CD4-positive, alpha-beta memory T cell (primary cell): ENCODE data around the gene LZTR1. TPM values are rescaled to one million over a fixed set of nuclear protein-coding genes. Genes with fewer than 3 reads are reported as not detected.
"Not testable (repeated sequence)": the region's sequence is repeated elsewhere in the genome, so short reads cannot be mapped to it uniquely, and the experiment has no call there.

Source experiments
- CTCF ChIA-PET: fragments of 350-600 bp; sonication (Branson Sonifier 250); formaldehyde crosslinking; loops from one replicate; lab custom pipeline; 2021; ENCODE audit warnings: inconsistent platforms; ENCODE audit not compliant: partially characterized antibody; lab: Charles Lee
- POLR2A ChIA-PET: fragments of 350-600 bp; sonication (Branson Sonifier 250); formaldehyde crosslinking; loops from one replicate; lab custom pipeline; 2021; ENCODE audit not compliant: partially characterized antibody; lab: Charles Lee
- DNase-seq, 5 donors: peaks; one replicate each; pipeline versions ENCODE4 v3.0.0 to v3.0.0-alpha.2; 2020 to 2022; ENCODE audit warnings: mixed read lengths in 1 of 5
- H3K27ac ChIP-seq: one replicate; pipeline ENCODE4 v1.7.0; 2013; ENCODE audit warnings: low read depth, low read length
- H3K27me3 ChIP-seq: 2 replicates; pipeline ENCODE4 v1.7.0; 2013; ENCODE audit warnings: mild to moderate bottlenecking, low read length, moderate library complexity; ENCODE audit not compliant: insufficient read depth
- H3K36me3 ChIP-seq: 2 replicates; pipeline ENCODE4 v1.7.0; 2013; ENCODE audit warnings: mild to moderate bottlenecking, low read length, moderate library complexity; ENCODE audit not compliant: insufficient read depth
- H3K4me1 ChIP-seq: 2 replicates; pipeline ENCODE4 v1.7.0; 2013; ENCODE audit warnings: mild to moderate bottlenecking, low read length, moderate library complexity; ENCODE audit not compliant: insufficient read depth
- H3K4me3 ChIP-seq, 2 donors: one replicate each; pipeline ENCODE4 v1.7.0; 2013; ENCODE audit warnings: low read length in 2 of 2, mild to moderate bottlenecking in 1 of 2
- H3K9me3 ChIP-seq, 2 donors: one replicate each; pipeline ENCODE4 v1.7.0; 2013; ENCODE audit warnings: low read length in 2 of 2, control low read depth in 1 of 2; ENCODE audit not compliant: control insufficient read depth in 1 of 2
- H3K27ac Mint-ChIP-seq, 7 donors: one replicate each; pipeline ENCODE4 v1.8.0; 2020 to 2021; ENCODE audit warnings: mixed read lengths in 7 of 7, mild to moderate bottlenecking in 6 of 7, inconsistent platforms in 3 of 7, moderate library complexity in 3 of 7
- H3K27me3 Mint-ChIP-seq, 2 donors: one replicate each; pipeline ENCODE4 v1.8.0; 2020 to 2021; ENCODE audit warnings: mixed read lengths in 2 of 2
- H3K36me3 Mint-ChIP-seq, 2 donors: one replicate each; pipeline ENCODE4 v1.8.0; 2020 to 2021; ENCODE audit warnings: mixed read lengths in 2 of 2, inconsistent platforms in 1 of 2, mild to moderate bottlenecking in 1 of 2
- H3K4me1 Mint-ChIP-seq, 4 donors: one replicate each; pipeline ENCODE4 v1.8.0; 2020 to 2021; ENCODE audit warnings: mixed read lengths in 4 of 4, mild to moderate bottlenecking in 1 of 4
- H3K4me3 Mint-ChIP-seq, 8 donors: one replicate each; pipeline ENCODE4 v1.8.0; 2020 to 2021; ENCODE audit warnings: mixed read lengths in 8 of 8, mild to moderate bottlenecking in 7 of 8, moderate library complexity in 6 of 8, inconsistent platforms in 3 of 8
- H3K9me3 Mint-ChIP-seq, 8 donors: one replicate each; pipeline ENCODE4 v1.8.0; 2020 to 2021; ENCODE audit warnings: mixed read lengths in 8 of 8, mild to moderate bottlenecking in 5 of 8, inconsistent platforms in 3 of 8, moderate library complexity in 1 of 8
- intact Hi-C: fragments of 100-400 bp; cut with micrococcal nuclease; formaldehyde crosslinking; loops from one replicate; pipeline ENCODE4 v1.15.1; 2023
- polyA plus RNA-seq, 2 donors: library from polyadenylated mRNA; unstranded; fragments of 300-500 nt; fragmentation: Illumina TruSeq; gene quantifications; one replicate each; pipeline ENCODE4 v1.2.3, GENCODE V29; 2021
- total RNA-seq, 2 experiments: library from RNA; stranded (reverse); gene quantifications; one replicate each; pipeline ENCODE4 v1.2.3, GENCODE V29; 2021

Gene LZTR1
- total and polyA plus RNA-seq, 4 experiments from 2014 or later, result 5.5 to 114 (median 64.8) TPM

DNA sequence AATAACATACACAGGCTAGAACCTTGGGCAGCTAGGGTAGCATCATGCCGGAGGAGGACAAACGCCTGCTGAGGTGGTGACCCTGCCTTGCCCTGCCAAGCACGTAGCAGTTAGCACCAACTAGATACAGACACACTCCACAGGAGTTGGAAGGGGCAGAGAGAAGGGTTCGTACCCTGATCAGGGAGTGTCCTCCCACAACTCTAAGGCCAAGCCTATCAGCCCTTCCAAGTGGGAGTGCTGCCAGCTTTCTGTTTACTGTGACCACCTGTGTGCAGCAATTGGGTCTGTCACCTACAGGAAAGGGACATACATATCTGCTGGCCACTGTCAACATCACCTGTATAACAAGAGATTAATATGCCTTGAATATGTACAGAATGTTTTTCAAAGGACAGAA, 21.7 kb downstream of the LZTR1 start:
- ChIA-PET CTCF (interaction anchor here (1.2 kb wide), 1 partner anchor 87 kb away, joined by 3 read pairs; the partner anchor contains the start of gene CRKL), POLR2A (interaction anchor here (0.7 to 5.1 kb wide), 3 partner anchors 10 to 496 kb away, joined by 3 to 48 read pairs (median 45); partner anchors contain the start of genes LZTR1, MED15 and P2RX6)
- H3K27ac Mint-ChIP-seq, result peak overlapping the region; percentile 60 to 100 (median 98)
- no peak overlapping the region for H3K4me3 ChIP-seq
- peaks cover 17% of the 10 kb centered on the region for H3K36me3 ChIP-seq
- no peaks in the 10 kb centered on the region for H3K27me3 ChIP-seq
- H3K4me1 ChIP-seq, result peaks cover 34% of the 10 kb centered on the region
- H3K27me3 Mint-ChIP-seq, result no peaks in the 10 kb centered on the region
- H3K4me1 Mint-ChIP-seq, result peaks cover 15 to 43% (median 25%) of the 10 kb centered on the region in 4 donors
- H3K9me3 ChIP-seq, result no peaks in the 10 kb centered on the region
- H3K9me3 Mint-ChIP-seq, result peaks cover 0 to 3% (median 0%) of the 10 kb centered on the region in 8 donors
- H3K36me3 Mint-ChIP-seq, result peaks cover 0 to 19% of the 10 kb centered on the region in 2 donors
- peak overlapping the region; percentile 10 for H3K27ac ChIP-seq
- no peak for DNase-seq
- intact Hi-C loops, result loop anchor here (5.0 kb wide), 1 partner anchor 624 kb away; no protein-coding TSS in a partner anchor
- peak overlapping the region in 2 of 8 donors; percentile 96 to 98 for H3K4me3 Mint-ChIP-seq

GRCh38 chr22:21009208-21009607, 27.1 kb downstream of the LZTR1 start:
- H3K9me3 ChIP-seq, H3K36me3 ChIP-seq, intact Hi-C loops, H3K27me3 ChIP-seq, H3K36me3 Mint-ChIP-seq, H3K4me1 ChIP-seq, H3K4me3 Mint-ChIP-seq, H3K4me3 ChIP-seq, H3K27ac ChIP-seq, DNase-seq, POLR2A ChIA-PET, H3K27me3 Mint-ChIP-seq, CTCF ChIA-PET, H3K9me3 Mint-ChIP-seq: not testable (repeated sequence)
- Mint-ChIP-seq H3K27ac (peak overlapping the region in 1 of 7 donors; percentile 47), H3K4me1 (peaks cover 7 to 13% (median 10%) of the 10 kb centered on the region in 4 donors)

DNA sequence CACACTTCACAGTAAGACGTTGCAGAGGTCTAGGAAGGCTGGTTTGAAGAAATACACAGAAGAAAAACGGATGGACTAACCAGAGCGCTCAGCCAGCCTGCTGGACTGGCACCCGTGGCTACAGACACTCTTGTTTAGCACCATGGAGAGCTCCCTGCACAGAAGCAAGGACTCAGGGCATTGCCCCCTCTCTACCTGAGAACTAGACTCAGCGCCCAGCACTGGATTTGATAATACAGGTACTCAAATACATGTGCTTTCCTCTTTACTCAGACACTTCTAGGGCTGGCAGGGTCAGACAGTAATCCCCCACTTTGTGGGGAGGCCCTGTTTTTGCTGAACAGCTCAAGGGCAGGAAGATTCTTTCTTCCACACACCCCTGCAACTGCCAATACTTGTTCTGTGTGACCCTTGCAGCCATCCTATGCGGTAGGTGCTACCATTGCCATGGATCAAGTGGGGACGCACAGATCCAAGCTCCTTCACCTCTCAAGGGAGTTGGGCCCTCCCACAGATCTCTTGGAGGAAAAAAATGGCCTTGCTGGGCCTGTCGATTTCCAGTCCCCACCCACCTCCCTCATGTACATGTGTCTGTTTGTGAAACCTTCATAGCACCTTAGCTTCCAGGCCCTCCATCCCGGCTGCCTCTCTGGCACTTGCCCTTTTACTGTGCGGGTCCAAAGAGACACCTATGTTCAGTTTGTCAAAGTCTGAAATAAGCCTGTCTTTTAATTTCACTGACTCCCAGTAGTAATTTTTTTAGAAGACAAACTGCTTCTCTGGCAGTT, 27.7 kb downstream of the LZTR1 start:
- ChIA-PET CTCF (no interaction called here), POLR2A (interaction anchor here (0.7 kb wide), 1 partner anchor 27 kb away, joined by 3 read pairs; the partner anchor contains the start of gene LZTR1)
- Mint-ChIP-seq H3K9me3 (no peaks in the 10 kb centered on the region), H3K27me3 (no peaks in the 10 kb centered on the region), H3K4me1 (peaks cover 12 to 19% (median 16%) of the 10 kb centered on the region in 4 donors), H3K27ac (peak overlapping the region in 2 of 7 donors; percentile 48 to 73), H3K36me3 (no peaks in the 10 kb centered on the region), H3K4me3 (no peak overlapping the region)
- H3K4me1 ChIP-seq, result peaks cover 12% of the 10 kb centered on the region
- H3K27ac ChIP-seq, result no peak overlapping the region
- no peaks in the 10 kb centered on the region for H3K27me3 ChIP-seq
- no peaks in the 10 kb centered on the region for H3K9me3 ChIP-seq
- H3K4me3 ChIP-seq, result no peak overlapping the region
- peak in 3 of 5 donors; percentile 31 to 38 (median 36) for DNase-seq
- intact Hi-C loops, result no loop called here
- H3K36me3 ChIP-seq, result no peaks in the 10 kb centered on the region

- Mint-ChIP-seq H3K27me3 (no peaks in the 10 kb centered on the region), H3K4me3 (no peak overlapping the region), H3K36me3 (no peaks in the 10 kb centered on the region), H3K9me3 (no peaks in the 10 kb centered on the region), H3K4me1 (peaks cover 17 to 26% (median 21%) of the 10 kb centered on the region in 4 donors), H3K27ac (peak overlapping the region in 3 of 7 donors; percentile 48 to 73 (median 70))
- peaks cover 19% of the 10 kb centered on the region for H3K4me1 ChIP-seq
- H3K4me3 ChIP-seq, result no peak overlapping the region
- no peak overlapping the region for H3K27ac ChIP-seq
- CTCF ChIA-PET, result no interaction called here
- no peak for DNase-seq
- H3K9me3 ChIP-seq, result no peaks in the 10 kb centered on the region
- intact Hi-C loops, result no loop called here
- H3K36me3 ChIP-seq, result no peaks in the 10 kb centered on the region
- POLR2A ChIA-PET, result interaction anchor here (0.7 kb wide), 1 partner anchor 28 kb away, joined by 3 read pairs; the partner anchor contains the start of gene LZTR1
- H3K27me3 ChIP-seq, result no peaks in the 10 kb centered on the region
Measured at GRCh38 chr22:21010426-21011113, 28.5 kb downstream of the LZTR1 start.

GRCh38 chr22:21012446-21013407, 30.6 kb downstream of the LZTR1 start:
- intact Hi-C loops, result no loop called here
- Histone ChIP-seq H3K36me3 (no peaks in the 10 kb centered on the region), H3K9me3 (no peaks in the 10 kb centered on the region), H3K27ac (peak overlapping the region; percentile 61), H3K27me3 (no peaks in the 10 kb centered on the region), H3K4me1 (peaks cover 23% of the 10 kb centered on the region), H3K4me3 (no peak overlapping the region)
- Mint-ChIP-seq H3K27ac (peak overlapping the region; percentile 86 to 98 (median 92)), H3K9me3 (no peaks in the 10 kb centered on the region), H3K4me3 (peak overlapping the region in 3 of 8 donors; percentile 13 to 88 (median 51)), H3K36me3 (no peaks in the 10 kb centered on the region), H3K4me1 (peaks cover 16 to 36% (median 23%) of the 10 kb centered on the region in 4 donors), H3K27me3 (no peaks in the 10 kb centered on the region)
- DNase-seq, result no peak
- ChIA-PET POLR2A (interaction anchor here (1.0 to 4.5 kb wide), 2 partner anchors 11 to 13 kb away, joined by 4 to 48 read pairs; partner anchors contain the start of gene THAP7), CTCF (interaction anchor here (0.9 to 2.2 kb wide), 3 partner anchors 10 to 31 kb away, joined by 3 to 5 read pairs (median 4); partner anchors contain the start of genes LZTR1 and THAP7)

GRCh38 chr22:21013657-21014201, 31.6 kb downstream of the LZTR1 start:
- peak overlapping the region; percentile 61 for H3K27ac ChIP-seq
- intact Hi-C loops, result no loop called here
- H3K27me3 ChIP-seq, result no peaks in the 10 kb centered on the region
- Mint-ChIP-seq H3K27me3 (no peaks in the 10 kb centered on the region), H3K27ac (peak overlapping the region; percentile 86 to 99 (median 97)), H3K4me1 (peaks cover 16 to 36% (median 23%) of the 10 kb centered on the region in 4 donors), H3K9me3 (no peaks in the 10 kb centered on the region), H3K4me3 (peak overlapping the region; percentile 78 to 93 (median 88)), H3K36me3 (no peaks in the 10 kb centered on the region)
- H3K4me3 ChIP-seq, result peak overlapping the region; percentile 4 to 51
- H3K36me3 ChIP-seq, result no peaks in the 10 kb centered on the region
- DNase-seq, result no peak
- peaks cover 23% of the 10 kb centered on the region for H3K4me1 ChIP-seq
- ChIA-PET CTCF (interaction anchor here (0.9 to 2.2 kb wide), 3 partner anchors 11 to 32 kb away, joined by 3 to 5 read pairs (median 4); partner anchors contain the start of genes LZTR1 and THAP7), POLR2A (interaction anchor here (4.5 kb wide), 1 partner anchor 12 kb away, joined by 48 read pairs; the partner anchor contains the start of gene THAP7)
- H3K9me3 ChIP-seq, result no peaks in the 10 kb centered on the region
